HG03175 (cell line): ENCODE results near the gene VIL1.

ENCODE experiments used
- ATAC-seq: cut with Tn5 transposase; IDR thresholded peaks from one replicate; pipeline ENCODE4 v1.9.1; 2021; ENCODE audit warnings: mild to moderate bottlenecking, moderate library complexity; ENCODE audit not compliant: unreplicated experiment

Gene VIL1

DNA sequence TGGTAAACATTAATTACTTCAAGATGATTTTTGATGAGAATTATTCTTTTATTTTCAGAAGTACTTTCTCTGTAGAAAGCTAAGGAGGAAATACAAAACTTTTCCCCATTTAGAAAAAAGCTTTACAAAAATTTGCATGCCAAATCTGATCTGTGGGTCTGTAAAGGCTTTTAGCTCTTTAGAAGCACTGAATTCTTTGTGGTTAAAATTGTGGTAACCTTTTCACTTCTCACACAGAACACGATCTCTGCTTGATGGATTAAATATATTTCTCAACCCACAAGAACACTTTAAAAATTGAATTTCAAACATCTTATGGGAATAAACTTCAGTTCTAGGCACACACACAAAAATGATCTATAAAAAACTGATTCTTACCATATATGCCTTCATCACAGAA is 63.7 kb downstream of the VIL1 start:
- ATAC-seq: no peak

DNA sequence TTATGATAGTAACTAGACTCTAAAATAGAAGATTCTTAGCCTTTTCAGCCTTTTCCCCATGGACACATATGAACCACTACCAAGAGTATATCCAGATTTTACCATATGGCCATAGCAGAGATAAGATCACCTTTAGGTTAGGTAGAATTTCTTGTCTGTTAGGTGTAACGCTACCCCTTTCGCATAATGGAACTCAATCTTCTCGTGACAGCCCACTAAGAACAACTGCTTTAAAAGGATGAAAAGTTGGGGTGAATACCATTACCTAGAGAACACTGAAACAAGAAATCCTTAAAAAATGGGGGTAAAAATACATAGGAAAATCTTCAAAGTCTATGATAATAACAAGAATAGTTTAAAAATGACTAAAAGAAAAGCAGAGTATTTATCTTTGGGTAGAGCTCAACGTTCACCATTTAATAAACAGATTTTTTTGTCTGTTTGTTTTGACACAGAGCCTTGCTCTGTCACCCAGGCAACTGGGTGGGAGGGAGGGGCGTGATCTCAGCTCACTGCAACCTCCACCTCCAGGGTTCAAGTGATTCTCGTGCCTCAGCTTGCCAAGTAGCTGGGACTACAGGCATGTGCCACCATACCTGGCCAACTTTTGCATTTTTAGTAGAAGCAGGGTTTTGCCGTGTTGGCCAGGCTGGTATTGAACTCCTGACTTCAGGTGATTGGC is 67.2 kb downstream of the VIL1 start:
- ATAC-seq: no peak

DNA sequence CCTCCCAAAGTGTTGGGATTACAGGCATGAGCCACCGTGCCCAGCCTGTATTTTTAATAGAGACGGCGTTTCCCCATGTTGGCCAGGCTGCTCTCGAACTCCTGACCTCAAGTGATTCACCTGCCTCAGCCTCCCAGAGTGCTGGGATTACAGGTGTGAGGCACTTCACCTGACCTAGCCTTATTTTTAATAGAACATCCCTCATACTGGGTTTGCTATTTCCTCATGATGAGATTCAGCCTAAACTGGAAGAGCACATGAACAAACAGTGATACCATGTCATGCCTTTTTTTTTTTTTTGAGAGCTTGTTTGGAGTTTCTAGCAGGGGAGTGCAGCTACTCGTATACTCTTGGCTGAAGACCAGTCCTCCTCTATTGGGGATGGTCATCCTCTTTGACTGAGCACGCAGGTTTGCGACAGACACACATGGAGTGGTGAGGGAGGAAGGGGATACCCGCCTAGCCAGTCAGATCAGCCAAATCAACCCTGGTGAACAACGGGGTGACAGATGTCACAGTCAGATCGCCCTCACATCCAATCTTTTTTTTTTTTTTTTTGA is 81.7 kb downstream of the VIL1 start:
- no peak for ATAC-seq

DNA sequence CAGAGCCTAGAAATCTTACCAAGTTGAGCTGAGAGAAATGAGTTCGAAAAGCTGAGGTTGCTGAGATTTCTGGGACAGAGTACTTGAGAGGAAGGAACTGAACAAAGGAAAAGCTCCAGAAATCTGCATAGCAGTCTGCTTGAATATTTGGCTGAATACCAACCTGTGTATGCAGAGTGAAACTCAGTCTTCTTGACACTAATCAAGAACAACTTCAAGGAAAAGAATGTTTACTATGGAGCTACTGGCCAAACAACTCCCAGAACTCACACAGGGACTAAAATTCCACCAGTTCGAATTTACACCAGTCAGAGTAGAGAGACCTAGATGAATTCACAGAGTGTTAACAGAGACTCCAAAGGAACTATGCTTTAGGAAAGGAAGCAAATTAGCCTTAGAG is 82.7 kb downstream of the VIL1 start:
- ATAC-seq: no peak
